ENCODE results near the gene HCN1.
"Not testable (repeated sequence)": the region's sequence is repeated elsewhere in the genome, so short reads cannot be mapped to it uniquely, and the experiment has no call there.

The HCN1 gene

DNA sequence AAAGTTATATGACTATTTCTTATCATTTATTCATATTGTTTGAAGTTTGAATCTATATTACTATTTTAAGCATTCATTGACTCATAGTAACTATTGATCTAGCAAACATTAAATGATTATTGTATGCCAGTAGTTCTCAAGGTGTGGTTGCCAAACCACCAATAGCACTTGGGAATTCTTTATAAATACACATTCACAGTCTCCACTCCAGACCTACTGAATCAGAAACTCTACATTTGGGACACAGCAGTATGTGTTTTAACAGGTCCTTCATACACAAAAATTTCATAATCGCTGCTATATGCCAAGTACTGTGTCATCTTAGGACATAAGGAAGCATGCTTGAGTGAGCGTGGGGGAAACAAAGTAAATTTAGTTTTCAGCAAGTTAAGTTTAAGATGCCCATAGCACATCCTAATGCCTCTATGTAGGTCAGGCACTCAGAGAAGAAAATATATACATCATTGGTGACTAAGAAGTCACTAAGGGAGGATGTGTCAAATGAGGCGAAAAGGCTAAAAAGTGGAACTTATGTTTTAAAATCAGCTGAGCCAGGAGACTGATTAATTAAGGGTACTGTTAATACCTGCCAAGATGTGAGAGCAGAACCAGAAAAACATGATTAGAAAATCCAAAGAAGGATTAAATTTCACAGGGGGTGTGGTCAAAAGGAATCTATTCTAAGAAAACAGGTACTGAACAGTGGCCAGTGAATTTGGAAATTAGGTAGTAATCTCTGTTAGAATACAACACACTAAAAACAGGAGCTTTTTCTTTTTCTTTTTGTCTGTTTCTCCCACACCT, 340.8 kb downstream of the HCN1 start:
- TF ChIP-seq POLR2A (IDR thresholded peaks at IDR 0.05; ENCODE audit: low read depth, low read length) = no peak
- FAIRE-seq = no peak
- no peak for DNase-seq (ENCODE audit: insufficient read length, low spot score)

DNA sequence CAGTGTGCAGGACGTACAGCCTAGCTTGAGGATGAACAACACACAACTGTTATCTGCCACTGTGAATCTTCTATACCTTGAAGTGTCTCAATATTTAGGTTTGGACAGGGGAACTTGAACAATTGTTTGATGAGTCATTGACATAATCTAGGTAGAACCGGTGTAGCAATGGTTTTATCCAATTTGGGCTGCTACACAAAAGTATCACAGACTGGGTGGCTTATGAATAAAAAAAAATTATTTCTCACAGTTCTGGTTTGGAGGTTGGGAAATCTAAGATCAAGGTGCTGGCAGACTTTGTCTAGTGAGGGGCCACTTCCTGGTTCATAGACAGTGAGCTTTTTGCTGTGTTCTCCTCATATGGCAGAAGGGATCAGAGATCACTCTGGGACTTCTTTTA, 359.7 kb downstream of the HCN1 start:
- no peak for DNase-seq (ENCODE audit: insufficient read length, low spot score)
- no peak for FAIRE-seq
- no peak for TF ChIP-seq POLR2A (IDR thresholded peaks at IDR 0.05; ENCODE audit: low read depth, low read length)

DNA sequence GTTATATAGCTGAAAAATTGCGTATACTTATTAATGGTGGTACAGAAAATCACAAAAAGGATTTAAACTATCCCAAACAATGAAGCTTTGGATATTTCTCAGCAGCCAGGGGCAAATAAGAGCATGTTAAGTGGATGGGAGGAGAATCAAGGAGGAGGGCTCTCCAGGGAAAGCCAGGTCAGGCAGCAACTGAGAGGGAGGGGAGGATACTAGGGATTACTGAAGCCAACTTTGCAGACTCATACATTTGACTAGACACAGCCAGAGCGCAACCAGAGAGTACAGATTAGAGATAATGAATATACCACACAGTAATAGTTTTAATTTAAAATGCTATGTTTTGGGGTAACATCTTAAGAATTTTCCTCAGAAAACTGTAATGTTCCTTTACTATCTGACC, 360.2 kb downstream of the HCN1 start:
- no peak for TF ChIP-seq POLR2A (IDR thresholded peaks at IDR 0.05; ENCODE audit: low read depth, low read length)

DNA sequence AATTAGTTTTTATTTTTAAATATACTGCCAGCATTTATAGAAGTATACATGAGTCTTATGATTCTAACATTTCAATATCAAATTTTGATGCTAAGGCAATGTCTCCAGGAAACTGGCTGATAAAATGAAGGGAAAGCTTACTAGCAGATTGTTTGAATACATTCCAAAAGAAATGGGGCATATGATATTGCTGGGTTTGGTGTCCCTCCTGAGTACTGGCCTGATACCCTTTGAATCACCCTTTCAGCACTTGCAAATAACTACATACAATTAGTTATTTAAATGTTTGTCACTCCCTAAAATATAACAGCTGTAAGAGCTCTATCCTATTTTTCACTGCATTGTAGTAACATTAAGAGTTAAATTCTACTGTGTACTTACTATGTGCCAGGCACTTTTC, 360.8 kb downstream of the HCN1 start:
- DNase-seq (ENCODE audit: insufficient read length, low spot score) = no peak
- no peak for TF ChIP-seq POLR2A (IDR thresholded peaks at IDR 0.05; ENCODE audit: low read depth, low read length)
- no peak for FAIRE-seq

More for the DNA sequence above, 360.2 kb downstream of the HCN1 start:
- FAIRE-seq = no peak
- no peak for DNase-seq (ENCODE audit: insufficient read length, low spot score)

DNA sequence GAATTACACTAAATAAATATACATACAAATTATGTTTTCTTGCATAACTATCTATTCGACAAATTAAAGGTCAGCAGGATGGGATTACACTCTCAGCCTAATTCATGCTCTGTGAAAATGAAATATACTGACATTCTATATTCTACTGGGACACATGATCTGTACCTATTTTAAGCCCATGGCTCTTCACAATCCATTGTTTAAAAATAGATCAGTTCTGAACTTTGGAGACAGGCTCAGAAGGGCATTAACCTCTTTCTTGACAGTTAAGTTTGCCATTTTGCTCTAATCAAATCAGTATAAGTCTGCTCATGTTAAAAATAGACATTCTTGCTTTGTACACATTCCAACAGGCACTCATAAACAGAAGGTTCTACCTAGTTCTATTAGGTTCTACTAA, 361.2 kb downstream of the HCN1 start:
- no peak for FAIRE-seq
- no peak for TF ChIP-seq POLR2A (IDR thresholded peaks at IDR 0.05; ENCODE audit: low read depth, low read length)
- DNase-seq (ENCODE audit: insufficient read length, low spot score) = no peak

DNA sequence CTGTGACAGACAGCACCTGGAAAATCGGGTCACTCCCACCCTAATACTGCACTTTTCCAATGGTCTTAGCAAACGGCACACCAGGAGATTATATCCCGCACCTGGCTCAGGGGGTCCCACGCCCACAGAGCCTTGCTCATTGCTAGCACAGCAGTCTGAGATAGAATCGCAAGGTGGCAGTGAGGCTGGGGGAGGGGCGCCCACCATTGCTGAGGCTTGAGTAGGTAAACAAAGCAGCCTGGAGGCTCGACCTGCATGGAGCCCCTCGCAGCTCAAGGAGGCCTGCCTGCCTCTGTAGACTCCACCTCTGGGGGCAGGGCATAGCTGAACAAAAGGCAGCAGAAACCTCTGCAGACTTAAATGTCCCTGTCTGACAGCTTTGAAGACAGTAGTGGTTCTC, 383.6 kb downstream of the HCN1 start:
- FAIRE-seq; DNase-seq (ENCODE audit: insufficient read length, low spot score): not testable (repeated sequence)

DNA sequence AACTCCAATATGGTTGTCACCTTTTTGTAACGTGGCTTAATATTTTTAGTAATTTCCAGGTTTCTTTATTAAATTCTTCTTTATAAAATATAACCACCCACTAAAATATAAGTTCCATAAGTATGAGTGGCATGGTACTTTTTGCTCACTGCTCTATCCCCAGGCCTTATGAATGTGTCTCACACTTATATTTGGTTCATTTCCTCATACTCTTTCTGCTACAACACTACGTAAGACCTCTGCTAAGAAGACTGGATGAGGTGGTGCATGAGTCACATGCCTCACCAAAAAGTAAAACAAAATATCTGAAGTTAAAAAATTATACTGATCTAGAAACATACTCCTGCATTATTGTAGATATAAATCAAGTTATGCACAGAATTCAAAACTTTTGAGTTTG, 400.9 kb downstream of the HCN1 start:
- no peak for FAIRE-seq
- no peak for TF ChIP-seq POLR2A (IDR thresholded peaks at IDR 0.05; ENCODE audit: low read depth, low read length)

DNA sequence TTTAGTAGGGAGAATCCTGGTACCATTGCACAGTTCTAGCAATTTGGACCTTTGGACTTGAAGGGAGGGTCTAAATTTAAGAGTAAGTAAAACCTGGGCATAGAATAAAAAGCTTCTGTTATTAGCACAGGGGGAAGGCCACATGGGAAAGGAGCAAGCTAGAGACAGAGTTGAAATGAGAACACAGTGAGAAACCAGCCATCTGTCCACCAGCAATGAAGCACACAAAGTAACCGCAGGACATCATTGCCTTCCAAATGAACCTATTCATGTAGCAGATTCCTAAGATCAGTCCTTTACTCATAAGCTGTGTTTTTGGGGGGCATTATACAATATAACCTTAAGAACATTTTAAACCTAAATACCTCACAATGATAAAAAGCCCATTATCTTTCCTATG, 407.4 kb downstream of the HCN1 start:
- no peak for DNase-seq (ENCODE audit: insufficient read length, low spot score)
- no peak for TF ChIP-seq POLR2A (IDR thresholded peaks at IDR 0.05; ENCODE audit: low read depth, low read length)
- no peak for FAIRE-seq

More for the DNA sequence above, 400.9 kb downstream of the HCN1 start:
- DNase-seq (ENCODE audit: insufficient read length, low spot score) = no peak

DNA sequence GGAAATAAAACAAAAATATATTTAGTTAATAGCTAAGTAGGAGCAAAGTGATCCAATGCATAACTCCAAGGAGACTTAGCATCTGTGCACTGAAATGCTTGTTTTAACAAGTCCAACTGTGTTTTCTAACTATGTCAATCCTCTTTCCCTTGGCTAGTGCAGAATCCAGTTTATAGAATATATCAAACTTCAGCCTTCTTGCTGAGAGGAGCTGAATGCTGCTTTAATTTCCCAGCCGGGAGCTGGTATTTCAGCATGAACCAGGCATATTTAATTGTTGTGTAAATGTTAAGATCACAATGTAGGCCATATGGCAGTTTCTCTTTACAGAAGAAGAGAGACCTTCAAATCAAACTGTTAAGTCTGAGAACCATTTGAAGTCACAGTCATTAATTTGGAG, 411.7 kb downstream of the HCN1 start:
- DNase-seq (ENCODE audit: insufficient read length, low spot score) = no peak
- TF ChIP-seq POLR2A (IDR thresholded peaks at IDR 0.05; ENCODE audit: low read depth, low read length) = no peak
- FAIRE-seq = no peak

DNA sequence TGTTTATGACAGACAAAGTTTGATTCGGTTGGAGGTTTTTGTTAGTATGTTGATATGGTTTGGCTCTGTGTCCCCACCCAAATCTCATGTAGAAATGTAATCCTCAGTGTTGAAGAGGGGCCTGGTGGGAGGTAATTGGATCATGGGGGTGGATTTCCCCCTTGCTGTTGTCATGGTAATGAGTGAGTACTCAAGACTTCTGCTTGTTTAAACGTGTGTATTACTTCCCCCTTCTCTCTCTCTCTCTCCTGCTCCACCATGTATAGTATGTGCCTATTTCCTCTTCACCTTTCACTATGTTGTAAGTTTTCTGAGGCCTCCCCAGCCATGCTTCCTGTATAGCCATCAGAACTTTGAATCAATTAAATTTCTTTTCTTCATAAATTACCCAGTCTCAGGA, 415.1 kb downstream of the HCN1 start:
- no peak for FAIRE-seq
- DNase-seq (ENCODE audit: insufficient read length, low spot score) = no peak
- no peak for TF ChIP-seq POLR2A (IDR thresholded peaks at IDR 0.05; ENCODE audit: low read depth, low read length)

DNA sequence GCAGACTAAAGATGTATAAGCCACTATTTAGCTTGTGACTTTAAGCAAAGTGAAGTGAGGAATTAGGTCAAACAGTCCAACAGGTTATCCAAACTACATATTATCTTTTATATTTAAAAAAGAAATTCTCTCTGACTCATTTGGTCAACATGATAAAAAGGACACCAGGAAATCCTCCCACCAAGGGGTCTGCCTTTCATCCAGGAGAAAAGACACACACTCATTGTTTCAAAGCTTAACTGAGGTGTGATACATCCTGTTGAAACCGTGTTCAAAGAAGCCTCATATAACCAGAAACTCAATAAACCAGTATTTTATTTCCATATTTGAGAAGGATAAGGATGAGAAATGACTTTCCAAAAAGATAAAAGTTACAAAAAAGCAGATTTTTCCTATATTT, 417.1 kb downstream of the HCN1 start:
- FAIRE-seq (no peak), DNase-seq (ENCODE audit: insufficient read length, low spot score) (no peak)
- no peak for TF ChIP-seq POLR2A (IDR thresholded peaks at IDR 0.05; ENCODE audit: low read depth, low read length)

DNA sequence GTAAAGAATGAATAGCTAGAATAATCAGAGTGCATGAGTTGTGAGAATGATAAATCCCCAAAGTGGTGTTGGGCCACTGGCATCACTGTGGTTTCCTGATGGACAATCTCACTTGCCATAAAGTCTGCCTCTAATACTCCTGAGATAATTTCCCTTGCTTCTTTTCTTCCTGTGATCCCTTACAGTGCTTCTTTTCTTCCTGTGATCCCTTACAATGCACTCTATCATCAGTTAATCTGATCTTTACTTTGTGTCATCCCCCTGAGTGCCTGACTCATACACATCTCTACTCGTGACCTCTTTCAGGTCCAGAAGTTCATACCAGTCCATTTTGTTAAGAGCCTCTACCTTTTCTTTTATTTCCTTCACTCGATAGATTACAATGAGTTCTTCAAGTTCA, 418.3 kb downstream of the HCN1 start:
- FAIRE-seq = peak; percentile 86
- DNase-seq (ENCODE audit: insufficient read length, low spot score) = no peak
- TF ChIP-seq POLR2A (IDR thresholded peaks at IDR 0.05; ENCODE audit: low read depth, low read length) = no peak

DNA sequence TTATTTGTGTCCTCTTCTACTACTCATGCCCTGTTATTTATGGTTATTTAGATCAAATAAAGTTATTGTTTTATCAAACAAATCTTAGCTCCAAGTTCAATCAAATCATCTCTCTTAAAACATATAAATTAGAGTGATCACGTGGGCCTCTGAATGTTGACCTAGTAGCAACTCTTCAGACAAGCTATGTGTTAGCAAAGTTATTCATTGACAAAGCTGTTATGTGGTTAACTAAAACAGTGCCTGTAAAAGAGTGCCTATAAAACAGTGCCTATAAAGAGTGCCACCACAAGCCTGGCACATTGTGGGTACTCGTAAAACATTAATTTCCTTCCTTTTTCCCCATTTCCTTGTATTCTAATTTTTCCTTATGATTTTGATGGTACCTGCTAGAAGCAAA, 421.9 kb downstream of the HCN1 start:
- DNase-seq (ENCODE audit: insufficient read length, low spot score) (no peak), FAIRE-seq (no peak)
- no peak for TF ChIP-seq POLR2A (IDR thresholded peaks at IDR 0.05; ENCODE audit: low read depth, low read length)

DNA sequence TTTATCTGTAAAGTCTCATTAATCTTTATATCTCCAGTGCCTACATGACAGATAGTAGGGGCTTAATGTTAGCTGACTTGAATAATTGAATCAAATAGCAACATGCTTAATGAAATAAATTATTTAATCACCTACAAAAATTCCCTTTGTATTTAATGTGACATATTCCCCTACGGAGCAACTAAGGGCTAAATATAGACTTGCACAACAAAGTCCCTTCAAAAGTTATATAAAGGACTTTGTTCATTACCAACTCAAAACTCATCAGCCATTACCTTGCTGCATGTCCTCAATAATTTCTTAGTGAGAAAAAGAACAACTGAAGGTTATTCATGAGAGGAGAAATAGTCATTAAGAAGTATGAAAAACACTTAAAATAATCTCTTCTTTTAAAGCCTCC, 424.6 kb downstream of the HCN1 start:
- no peak for TF ChIP-seq POLR2A (IDR thresholded peaks at IDR 0.05; ENCODE audit: low read depth, low read length)
- no peak for FAIRE-seq
- DNase-seq (ENCODE audit: insufficient read length, low spot score) = no peak

DNA sequence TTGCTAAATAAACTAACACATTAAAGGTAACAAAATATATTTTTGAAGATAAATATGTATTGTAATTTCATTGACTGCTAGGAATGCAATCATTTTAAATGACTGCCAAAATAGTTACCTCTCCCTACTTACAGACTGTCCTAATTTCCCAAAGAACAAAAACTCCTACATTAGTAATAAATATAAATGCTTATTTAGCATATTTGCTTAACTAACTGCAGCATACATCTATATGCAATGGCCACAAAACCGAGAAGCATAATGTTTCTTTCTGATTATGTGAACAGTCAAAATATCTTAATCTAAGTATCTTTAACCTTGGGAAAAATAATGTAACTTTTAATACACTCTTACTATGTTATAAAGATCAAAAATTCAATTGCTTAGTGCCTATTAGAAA, 431.7 kb downstream of the HCN1 start:
- DNase-seq (ENCODE audit: insufficient read length, low spot score) = no peak
- FAIRE-seq = no peak
- TF ChIP-seq POLR2A (IDR thresholded peaks at IDR 0.05; ENCODE audit: low read depth, low read length) = no peak
